GM18517 (cell line): ENCODE results near the gene GAK.
"Not testable (repeated sequence)": the region's sequence is repeated elsewhere in the genome, so short reads cannot be mapped to it uniquely, and the experiment has no call there.

Experiments
- ATAC-seq: cut with Tn5 transposase; IDR thresholded peaks from one replicate; pipeline ENCODE4 v1.9.1; 2021; ENCODE audit warnings: mild to moderate bottlenecking, moderate library complexity; ENCODE audit not compliant: unreplicated experiment

The GAK gene

DNA sequence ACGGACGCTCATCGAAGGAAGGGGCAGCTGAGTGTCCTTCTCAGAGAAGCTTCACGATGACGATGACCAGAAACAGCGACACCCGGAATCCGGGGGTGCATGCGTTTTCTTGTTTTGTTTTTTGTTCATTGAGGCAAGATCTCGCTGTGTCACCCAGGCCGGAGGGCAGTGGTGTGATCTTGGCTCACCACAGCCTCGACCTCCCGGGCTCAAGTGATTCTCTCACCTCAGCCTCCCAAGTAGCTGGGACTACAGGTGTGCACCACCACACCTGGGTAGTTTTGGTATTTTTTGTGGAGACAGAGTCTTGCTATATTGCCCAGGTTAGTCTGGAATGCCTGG is 21.4 kb upstream of the GAK start:
- no peak for ATAC-seq

GRCh38 chr4:952881-953573 is 20.9 kb upstream of the GAK start:
- no peak for ATAC-seq

DNA sequence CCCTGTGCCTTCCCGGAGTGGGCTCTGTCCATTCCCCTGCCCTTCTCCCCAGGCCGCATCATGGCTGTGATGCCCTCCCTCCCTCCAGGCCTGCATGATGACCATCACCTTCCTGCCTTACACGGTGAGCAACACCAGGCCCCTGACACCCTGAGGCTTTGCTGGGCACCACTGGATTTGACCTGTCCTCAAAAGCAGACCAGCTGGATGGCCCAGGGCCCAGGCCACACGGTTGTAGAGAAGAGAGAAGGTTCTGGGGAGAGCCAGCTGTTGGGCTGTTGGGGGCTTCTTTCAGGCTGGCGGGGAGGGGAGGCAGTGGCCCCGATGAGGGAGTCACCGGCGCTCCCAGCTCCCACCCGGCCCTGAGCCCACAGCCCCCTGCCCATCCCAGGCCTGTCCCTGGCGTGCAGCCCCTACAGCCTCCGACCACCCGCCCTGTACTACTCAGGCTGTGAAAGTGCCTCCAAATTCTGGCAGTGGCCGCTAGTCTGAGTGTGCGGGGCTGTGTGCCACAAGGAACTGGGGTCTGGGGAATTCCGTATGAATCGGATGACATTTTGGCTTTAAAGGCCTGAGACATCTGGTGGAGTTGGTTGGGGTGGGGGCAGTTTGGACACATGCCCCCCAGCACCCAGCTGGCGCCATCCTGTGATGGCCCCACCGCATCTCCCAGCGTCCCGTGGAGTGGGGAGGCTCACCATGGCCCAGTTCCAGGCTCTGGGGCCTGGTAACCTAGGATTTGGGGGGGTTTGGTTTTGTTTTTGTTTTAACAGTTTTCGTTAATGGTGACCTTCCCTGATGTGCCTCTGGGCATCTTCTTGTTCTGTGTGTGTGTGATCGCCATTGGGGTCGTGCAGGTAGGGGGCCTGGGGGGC is 19.7 kb upstream of the GAK start:
- ATAC-seq = no peak

DNA sequence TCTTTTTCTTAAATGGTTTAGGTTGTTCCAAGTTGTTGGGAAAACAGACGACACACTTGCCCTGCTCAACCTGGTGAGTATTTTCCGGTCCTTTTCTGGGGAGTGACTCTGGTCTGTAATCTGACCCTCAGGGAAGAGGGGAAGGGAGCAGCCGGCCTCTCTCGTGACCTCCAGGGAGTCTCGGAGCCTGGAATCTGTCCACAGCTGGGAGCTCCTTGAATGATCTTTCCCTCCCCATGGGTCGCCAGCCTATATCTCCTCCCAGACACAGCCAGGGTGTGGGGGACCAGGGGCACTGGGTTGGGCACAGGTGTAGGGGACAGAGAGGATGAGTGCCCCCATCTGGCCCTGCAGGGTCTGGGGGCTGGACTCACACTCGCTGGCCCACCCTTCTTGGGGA is 19.1 kb upstream of the GAK start:
- ATAC-seq = no peak

GRCh38 chr4:950136-951020 is 18.3 kb upstream of the GAK start:
- no peak for ATAC-seq

DNA sequence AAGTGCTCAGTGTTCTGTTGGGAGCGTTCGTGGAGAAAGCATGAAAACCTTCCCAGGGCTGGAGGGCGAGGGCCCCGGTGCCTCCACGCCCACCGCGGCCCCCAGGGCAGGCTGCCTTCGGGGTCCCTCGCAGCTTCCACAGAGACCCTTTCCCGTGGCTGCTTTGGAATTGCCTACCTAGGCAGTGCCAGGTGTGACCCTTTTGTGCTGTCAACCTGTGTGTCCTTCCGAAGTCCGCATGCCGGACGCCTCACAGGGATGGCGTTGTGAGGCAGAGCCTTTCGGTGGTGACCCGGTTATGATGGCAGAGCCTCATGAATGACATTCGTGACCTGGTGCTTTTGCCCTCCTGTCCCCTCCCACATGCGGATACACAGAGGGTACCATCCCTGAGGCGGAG is 17.5 kb upstream of the GAK start:
- ATAC-seq = no peak

DNA sequence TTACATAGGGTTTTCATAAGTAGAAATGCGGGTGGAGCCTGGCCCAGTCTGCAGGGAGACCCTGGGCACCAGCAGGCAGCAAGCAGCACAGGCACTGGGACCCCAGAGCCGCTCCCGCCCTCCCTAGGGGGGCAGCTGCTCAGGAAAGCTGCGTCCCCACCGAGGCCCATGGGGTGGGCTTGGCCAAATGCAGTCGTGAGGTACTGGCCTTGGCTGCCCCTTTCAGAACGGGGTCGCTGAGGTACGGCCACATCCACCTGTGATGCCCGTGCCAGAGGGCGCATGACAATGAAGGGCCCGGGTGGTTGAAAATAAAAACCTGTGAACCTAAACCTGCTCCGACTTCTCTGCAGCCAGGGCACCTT is 16.8 kb upstream of the GAK start:
- no peak for ATAC-seq

DNA sequence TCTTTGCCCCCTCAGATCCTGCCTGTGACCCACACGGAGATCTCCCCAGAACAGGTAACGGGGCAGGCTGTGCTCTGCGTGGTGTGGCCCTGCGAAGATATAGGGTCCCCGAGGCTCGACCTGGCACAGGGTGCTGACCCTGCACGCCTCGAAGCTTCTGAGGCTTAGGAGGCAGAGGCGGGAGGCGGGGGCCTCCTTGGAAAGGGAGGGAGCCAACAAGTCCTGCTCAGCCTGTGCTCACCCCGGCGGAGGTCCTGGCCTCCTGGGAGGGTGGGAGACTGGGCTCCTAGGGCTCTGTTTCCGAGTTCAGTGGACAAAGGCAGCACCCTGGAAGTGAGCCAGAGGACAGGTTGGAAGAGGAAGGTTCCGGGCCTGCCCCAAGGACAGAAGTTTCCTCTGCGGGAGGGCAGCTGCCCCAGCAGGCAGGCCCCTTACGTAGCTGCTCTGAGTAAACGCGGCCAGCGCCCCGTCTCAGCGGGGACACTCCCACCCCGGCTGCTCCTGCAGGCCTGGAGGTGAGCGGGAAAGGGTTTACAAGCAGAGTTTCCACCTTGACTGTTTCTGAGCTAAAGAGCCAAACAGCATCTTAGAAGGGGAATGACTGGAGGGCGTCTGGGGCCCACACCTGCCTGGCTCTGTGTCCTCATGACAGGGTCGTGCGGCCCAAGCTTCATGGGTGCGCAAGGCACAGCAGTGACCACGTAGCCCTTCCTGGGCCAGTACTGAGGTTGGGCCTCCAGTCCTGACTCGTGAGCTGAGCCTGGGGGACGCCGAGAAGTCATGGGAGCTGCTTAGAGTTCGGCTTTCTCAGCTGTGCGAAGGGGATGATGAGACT is 16.2 kb upstream of the GAK start:
- ATAC-seq = no peak

- ATAC-seq = no peak
These were observed 15.4 kb upstream of the GAK start for GRCh38 chr4:947491-947971.

- no peak for ATAC-seq
These were observed 14.7 kb upstream of the GAK start for GRCh38 chr4:946517-947471.

- no peak for ATAC-seq
These were observed 14.0 kb upstream of the GAK start for GRCh38 chr4:946103-946450.

DNA sequence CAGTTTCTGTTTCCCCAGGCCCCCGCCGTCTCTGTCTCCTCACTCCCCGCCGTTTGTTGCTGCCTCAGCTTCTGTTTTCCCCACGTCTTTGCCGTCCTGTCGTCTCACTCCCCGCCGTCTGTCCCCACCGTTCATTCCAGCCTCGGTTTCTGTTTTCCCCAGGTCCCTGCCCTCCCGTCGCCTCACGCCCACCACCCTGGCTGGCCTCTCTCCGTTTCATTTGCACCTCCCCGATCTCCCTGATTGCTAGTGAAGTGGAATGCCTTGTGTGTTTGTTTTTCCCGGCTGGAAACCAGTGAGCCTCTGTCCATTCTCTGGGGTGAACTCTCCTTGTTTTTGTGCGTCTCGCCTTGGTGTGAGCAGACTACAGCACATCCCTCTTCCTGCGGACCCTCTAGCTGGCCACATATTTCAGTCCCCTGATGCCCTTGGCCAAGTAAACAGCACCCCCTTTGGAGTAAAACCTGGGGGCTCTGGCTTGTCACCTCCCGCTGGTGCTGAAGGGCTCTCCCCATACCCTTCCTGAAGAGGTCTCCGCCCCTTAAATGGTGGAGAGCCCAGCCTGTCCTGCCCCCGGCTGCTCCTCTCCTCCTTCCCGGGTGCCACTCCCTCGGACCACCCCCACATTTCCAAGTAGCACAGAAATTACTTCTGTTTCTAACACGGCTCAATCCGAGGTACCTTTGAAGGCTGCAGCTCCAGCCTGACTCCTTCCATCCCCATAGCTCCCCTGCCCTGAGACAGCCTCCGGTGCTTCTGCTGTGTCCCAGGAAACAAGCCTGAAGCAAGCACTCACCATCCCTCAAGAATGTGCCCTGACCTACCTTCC is 13.4 kb upstream of the GAK start:
- ATAC-seq = no peak

DNA sequence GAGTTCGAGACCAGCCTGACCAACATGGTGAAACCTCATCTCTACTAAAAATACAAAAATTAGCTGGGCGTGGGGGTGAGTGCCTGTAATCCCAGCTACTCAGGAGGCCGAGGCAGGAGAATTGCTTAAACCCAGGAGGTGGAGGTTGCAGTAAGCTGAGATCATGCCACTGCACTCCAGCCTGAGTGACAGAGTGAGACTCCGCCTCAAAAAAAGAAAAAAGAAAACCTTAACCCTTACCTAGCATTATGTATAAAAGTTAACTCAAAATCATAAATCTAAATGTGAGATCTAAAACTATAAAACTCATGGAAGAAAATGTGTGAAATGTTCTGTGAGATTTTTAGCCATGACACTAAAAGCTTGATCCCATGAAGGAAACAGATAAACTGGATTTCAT is 7.4 kb upstream of the GAK start:
- not testable (repeated sequence) for ATAC-seq

- ATAC-seq = peak; percentile 0
These were observed 576 bp upstream of the GAK start for GRCh38 chr4:932713-933070.

DNA sequence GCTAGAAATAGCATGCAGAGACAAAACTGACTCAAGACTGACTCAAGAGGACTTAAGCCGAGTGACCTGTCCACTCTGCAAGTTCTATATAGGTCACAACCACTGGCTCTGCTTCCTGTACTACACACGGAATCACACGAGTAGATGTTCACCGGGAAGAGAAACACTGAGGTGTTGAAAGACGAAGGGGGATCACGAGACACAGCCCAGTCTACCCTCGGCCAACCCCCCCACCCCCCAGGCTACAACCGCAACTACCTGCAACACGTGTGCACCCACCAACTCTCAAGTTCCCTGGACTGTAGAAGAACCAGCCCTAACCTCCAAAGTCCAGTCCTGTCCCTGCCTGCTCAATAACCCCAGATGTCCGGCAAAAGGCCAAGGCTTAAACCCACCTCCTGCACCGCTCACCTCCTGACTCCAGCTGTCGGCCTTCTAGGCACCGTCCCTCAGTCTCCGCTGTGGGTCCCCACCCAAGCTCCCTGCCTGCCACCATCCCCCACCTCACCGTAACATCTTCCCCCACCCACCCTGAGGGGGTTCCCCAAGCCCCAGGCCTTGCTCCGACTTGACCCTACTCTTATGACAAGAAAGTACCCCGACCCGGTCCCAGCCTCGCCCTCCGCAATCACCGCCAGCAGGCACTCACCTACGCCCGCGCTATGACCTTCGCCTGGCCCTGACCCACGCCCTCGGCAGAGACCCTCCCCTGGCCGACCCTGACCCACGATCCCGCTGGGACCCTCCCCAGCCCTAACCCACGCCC is 739 bp downstream of the GAK start:
- peak; percentile 5 for ATAC-seq

GRCh38 chr4:930827-931193 is 1.3 kb downstream of the GAK start:
- ATAC-seq = no peak

- no peak for ATAC-seq
These were observed 2.0 kb downstream of the GAK start for GRCh38 chr4:930028-930551.
